KMS-11 (cell line): ENCODE results near the gene SCGB2B2.
A peak's percentile ranks its signal among the peaks of the same experiment; 100 is the strongest.

Source experiments
- H2AFZ ChIP-seq: fragments of 200-600 bp; sonication (generic); 2 replicates; pipeline ENCODE4 v1.6.1; 2016; ENCODE audit warnings: antibody characterized with exemption, mixed run types, low read depth
- H3K27ac ChIP-seq: fragments of 200-600 bp; sonication (generic); 2 replicates; pipeline ENCODE4 v1.6.1; 2016; ENCODE audit warnings: mild to moderate bottlenecking, mixed run types
- H3K27me3 ChIP-seq: fragments of 200-600 bp; sonication (generic); 2 replicates; pipeline ENCODE4 v1.6.1; 2017; ENCODE audit warnings: mild to moderate bottlenecking, low read depth, mixed run types, moderate library complexity; ENCODE audit not compliant: insufficient read depth
- H3K36me3 ChIP-seq: fragments of 200-600 bp; sonication (generic); 2 replicates; pipeline ENCODE4 v1.6.1; 2017; ENCODE audit warnings: mild to moderate bottlenecking, mixed run types; ENCODE audit not compliant: insufficient read depth
- H3K4me1 ChIP-seq: fragments of 200-600 bp; sonication (generic); 2 replicates; pipeline ENCODE4 v1.6.1; 2016; ENCODE audit warnings: mild to moderate bottlenecking, low read depth, mixed run types; ENCODE audit not compliant: poor library complexity, severe bottlenecking
- H3K4me2 ChIP-seq: fragments of 200-600 bp; sonication (generic); 2 replicates; pipeline ENCODE4 v1.7.0; 2016; ENCODE audit warnings: mild to moderate bottlenecking, mixed run types
- H3K4me3 ChIP-seq: fragments of 200-600 bp; sonication (generic); IDR thresholded peaks from 2 replicates; pipeline ENCODE4 v1.6.1; 2017; ENCODE audit warnings: low read depth, low read length, mixed read lengths; ENCODE audit not compliant: insufficient read depth
- H3K79me2 ChIP-seq: fragments of 200-600 bp; sonication (generic); 2 replicates; pipeline ENCODE4 v1.6.1; 2016; ENCODE audit warnings: low read depth, mixed run types; ENCODE audit not compliant: insufficient read depth
- H3K9ac ChIP-seq: fragments of 200-600 bp; sonication (generic); 2 replicates; pipeline ENCODE4 v1.6.1; 2016; ENCODE audit warnings: mild to moderate bottlenecking, mixed run types
- H4K20me1 ChIP-seq: fragments of 200-600 bp; sonication (generic); 2 replicates; pipeline ENCODE4 v1.6.1; 2016; ENCODE audit warnings: mild to moderate bottlenecking, mixed run types; ENCODE audit not compliant: insufficient read depth
- CTCF ChIP-seq: fragments of 200-600 bp; sonication (generic); conservative IDR thresholded peaks from 2 replicates; pipeline ENCODE4 v1.6.1; 2017; ENCODE audit warnings: low read depth, mild to moderate bottlenecking, antibody characterized with exemption, low read length, moderate library complexity, mixed read lengths

The SCGB2B2 gene

GRCh38 chr19:34639491-34640085 is 37.4 kb downstream of the SCGB2B2 start:
- H3K4me2 ChIP-seq: no peak overlapping the region
- TF ChIP-seq CTCF: peak; percentile 79

GRCh38 chr19:34633802-34634201 is 43.2 kb downstream of the SCGB2B2 start:
- Histone ChIP-seq H3K27me3 (no peaks in the 10 kb centered on the region), H2AFZ (no peak overlapping the region), H3K4me1 (no peaks in the 10 kb centered on the region), H3K9ac (no peak overlapping the region), H3K4me2 (no peak overlapping the region), H3K36me3 (no peaks in the 10 kb centered on the region), H3K79me2 (no peaks in the 10 kb centered on the region), H3K27ac (no peak overlapping the region), H4K20me1 (no peaks in the 10 kb centered on the region), H3K4me3 (no peak overlapping the region)
- no peak for TF ChIP-seq CTCF

More at GRCh38 chr19:34639491-34640085, 37.4 kb downstream of the SCGB2B2 start:
- Histone ChIP-seq H3K9ac (no peak overlapping the region), H3K4me3 (no peak overlapping the region), H3K79me2 (no peaks in the 10 kb centered on the region), H3K27ac (no peak overlapping the region), H3K27me3 (no peaks in the 10 kb centered on the region), H2AFZ (no peak overlapping the region), H3K36me3 (no peaks in the 10 kb centered on the region), H3K4me1 (no peaks in the 10 kb centered on the region), H4K20me1 (no peaks in the 10 kb centered on the region)
